ENCODE measurements around the gene PCK1.

GRCh38 chr20:57545927-57546662, 14.8 kb upstream of the PCK1 start:
- TF ChIP-seq CTCF (IDR thresholded peaks at IDR 0.05), result no peak
- no peak for TF ChIP-seq ZFX (IDR thresholded peaks at IDR 0.05; ENCODE audit: borderline replicate concordance)
